Tibial artery (tissue), 4 donors: Measurements from ENCODE around the gene RPL27A.

Experiments used
- DNase-seq, 2 donors: peaks; one replicate each; pipeline ENCODE4 v3.0.0-alpha.2; 2019
- H3K27ac ChIP-seq, 2 donors: fragments of 200-600 bp; sonication (generic) in 1 of 2; 1 replicate in 1 of 2; 2 replicates in 1 of 2; pipeline ENCODE4 v1.5.1; 2018 to 2019; ENCODE audit warnings: mild to moderate bottlenecking in 1 of 2
- H3K27me3 ChIP-seq, 2 donors: fragments of 200-600 bp; sonication (generic) in 1 of 2; one replicate each; pipeline versions ENCODE4 v1.5.1 to v1.6.0; 2016 to 2019
- H3K36me3 ChIP-seq, 3 donors: fragments of 200-600 bp; sonication (generic) in 2 of 3; one replicate each; pipeline ENCODE4 v1.5.1; 2016 to 2019; ENCODE audit warnings: mild to moderate bottlenecking in 2 of 3
- H3K4me1 ChIP-seq, 4 donors: fragments of 200-600 bp; sonication (generic) in 2 of 4; 1 replicate in 3 of 4; 2 replicates in 1 of 4; pipeline ENCODE4 v1.5.1; 2016 to 2019
- H3K4me3 ChIP-seq, 2 donors: fragments of 200-600 bp; sonication (generic) in 1 of 2; 1 replicate in 1 of 2; 2 replicates in 1 of 2; pipeline ENCODE4 v1.5.1; 2018 to 2019; ENCODE audit warnings: mild to moderate bottlenecking in 2 of 2
- H3K9me3 ChIP-seq, 3 donors: fragments of 200-600 bp; sonication (generic) in 1 of 3; one replicate each; pipeline ENCODE4 v1.5.1; 2016 to 2019
- CTCF ChIP-seq, 2 experiments: fragments of 200-600 bp in 1 of 2; fragments of 450-650 bp in 1 of 2; IDR thresholded peaks; one replicate each; pipeline ENCODE4 v1.5.1; 2017 to 2019; ENCODE audit warnings: antibody characterized with exemption in 2 of 2, mild to moderate bottlenecking in 1 of 2, moderate library complexity in 1 of 2
- intact Hi-C: fragments of 100-400 bp; cut with DNase I; formaldehyde crosslinking; loops from one replicate; pipeline ENCODE4 v1.15.0; 2023; ENCODE audit warnings: low total_unique reads

The RPL27A gene

GRCh38 chr11:8721609-8722500 lies 39.3 kb downstream of the RPL27A start:
- TF ChIP-seq CTCF (IDR thresholded peaks at IDR 0.05) = no peak
- Histone ChIP-seq H3K27ac (peak overlapping the region; percentile 71 to 81), H3K4me1 (peaks cover 15 to 73% (median 67%) of the 10 kb centered on the region in 4 donors), H3K36me3 (peaks cover 6 to 11% (median 7%) of the 10 kb centered on the region in 3 donors), H3K4me3 (no peak overlapping the region), H3K27me3 (no peaks in the 10 kb centered on the region), H3K9me3 (no peaks in the 10 kb centered on the region)
- intact Hi-C loops = no loop called here
- DNase-seq = no peak

GRCh38 chr11:8722809-8723208 lies 40.2 kb downstream of the RPL27A start:
- H3K27me3 ChIP-seq = no peaks in the 10 kb centered on the region
- peaks cover 15 to 73% (median 67%) of the 10 kb centered on the region in 4 donors for H3K4me1 ChIP-seq

GRCh38 chr11:8723711-8724110 lies 41.1 kb downstream of the RPL27A start:
- H3K36me3 ChIP-seq = peaks cover 6 to 11% (median 7%) of the 10 kb centered on the region in 3 donors
- peaks cover 9 to 73% (median 67%) of the 10 kb centered on the region in 4 donors for H3K4me1 ChIP-seq
- no peak overlapping the region for H3K4me3 ChIP-seq
- no peak for TF ChIP-seq CTCF (IDR thresholded peaks at IDR 0.05)
- no peaks in the 10 kb centered on the region for H3K9me3 ChIP-seq
- no peaks in the 10 kb centered on the region for H3K27me3 ChIP-seq
- intact Hi-C loops = no loop called here
- H3K27ac ChIP-seq = peak overlapping the region; percentile 71 to 81
- DNase-seq = no peak

More at GRCh38 chr11:8722809-8723208, 40.2 kb downstream of the RPL27A start:
- peak overlapping the region; percentile 71 to 81 for H3K27ac ChIP-seq
- H3K4me3 ChIP-seq = no peak overlapping the region
- DNase-seq = no peak
- no peak for TF ChIP-seq CTCF (IDR thresholded peaks at IDR 0.05)
- intact Hi-C loops = no loop called here
- no peaks in the 10 kb centered on the region for H3K9me3 ChIP-seq
- H3K36me3 ChIP-seq = peaks cover 6 to 11% (median 7%) of the 10 kb centered on the region in 3 donors

- intact Hi-C loops = no loop called here
- Histone ChIP-seq H3K27me3 (no peaks in the 10 kb centered on the region), H3K4me3 (no peak overlapping the region), H3K9me3 (no peaks in the 10 kb centered on the region), H3K27ac (no peak overlapping the region), H3K36me3 (peaks cover 6 to 11% (median 8%) of the 10 kb centered on the region in 3 donors), H3K4me1 (peaks cover 9 to 69% (median 63%) of the 10 kb centered on the region in 4 donors)
- TF ChIP-seq CTCF (IDR thresholded peaks at IDR 0.05) = no peak
- no peak for DNase-seq
Observed at GRCh38 chr11:8724682-8725081, 42.1 kb downstream of the RPL27A start.

- intact Hi-C loops = no loop called here
- H3K4me1 ChIP-seq = peaks cover 9 to 67% (median 60%) of the 10 kb centered on the region in 4 donors
- no peak for DNase-seq
- H3K9me3 ChIP-seq = no peaks in the 10 kb centered on the region
- no peak for TF ChIP-seq CTCF (IDR thresholded peaks at IDR 0.05)
- peak overlapping the region in 1 of 2 donors; percentile 59 for H3K27ac ChIP-seq
- H3K4me3 ChIP-seq = no peak overlapping the region
- H3K36me3 ChIP-seq = peaks cover 14 to 20% (median 16%) of the 10 kb centered on the region in 3 donors
- no peaks in the 10 kb centered on the region for H3K27me3 ChIP-seq
Observed at GRCh38 chr11:8726395-8726794, 43.8 kb downstream of the RPL27A start.
